ENCODE data around the gene RSRC1. TPM values are rescaled to one million over a fixed set of nuclear protein-coding genes. Genes with fewer than 3 reads are reported as not detected.

The RSRC1 gene
- total RNA-seq, 2 experiments from 2014 or later, result 42.9 to 48.9 TPM

- H3K36me3 Mint-ChIP-seq, result peaks cover 2% of the 10 kb centered on the region
- DNase-seq, result no peak
- no peak for ATAC-seq (ENCODE audit: low read depth)
- no peak overlapping the region for H3K4me3 Mint-ChIP-seq
- POLR2A ChIA-PET, result no interaction called here
- no peaks in the 10 kb centered on the region for H3K27me3 Mint-ChIP-seq
- no peak overlapping the region for H3K27ac Mint-ChIP-seq
- peaks cover 3% of the 10 kb centered on the region for H3K4me1 Mint-ChIP-seq
- H3K9me3 Mint-ChIP-seq, result no peaks in the 10 kb centered on the region
These were observed 241.1 kb downstream of the RSRC1 start for GRCh38 chr3:158350971-158351370.

DNA sequence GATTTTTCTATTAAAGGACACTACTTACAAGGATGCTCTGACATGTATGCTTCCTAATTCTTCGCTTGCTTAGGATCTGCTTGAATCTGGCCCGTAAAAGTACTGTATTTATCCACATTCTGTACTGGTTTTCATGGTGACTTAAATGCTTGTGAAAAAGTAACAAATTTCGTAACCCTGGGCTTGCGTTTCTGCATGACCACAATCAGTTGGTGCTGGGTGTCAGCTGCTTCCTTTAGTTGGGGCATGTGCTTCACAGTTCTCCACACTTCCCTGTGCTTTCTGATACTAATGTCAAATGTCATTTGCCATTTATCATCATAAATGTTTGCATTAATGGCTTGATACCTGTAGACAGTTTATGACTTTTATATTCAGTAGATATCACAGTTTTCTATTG, 242.7 kb downstream of the RSRC1 start:
- no peaks in the 10 kb centered on the region for H3K27me3 Mint-ChIP-seq
- no peak for DNase-seq
- H3K9me3 Mint-ChIP-seq, result no peaks in the 10 kb centered on the region
- no peak overlapping the region for H3K27ac Mint-ChIP-seq
- POLR2A ChIA-PET, result no interaction called here
- H3K4me1 Mint-ChIP-seq, result peaks cover 3% of the 10 kb centered on the region
- ATAC-seq (ENCODE audit: low read depth), result no peak
- H3K4me3 Mint-ChIP-seq, result no peak overlapping the region
- peaks cover 2% of the 10 kb centered on the region for H3K36me3 Mint-ChIP-seq

DNA sequence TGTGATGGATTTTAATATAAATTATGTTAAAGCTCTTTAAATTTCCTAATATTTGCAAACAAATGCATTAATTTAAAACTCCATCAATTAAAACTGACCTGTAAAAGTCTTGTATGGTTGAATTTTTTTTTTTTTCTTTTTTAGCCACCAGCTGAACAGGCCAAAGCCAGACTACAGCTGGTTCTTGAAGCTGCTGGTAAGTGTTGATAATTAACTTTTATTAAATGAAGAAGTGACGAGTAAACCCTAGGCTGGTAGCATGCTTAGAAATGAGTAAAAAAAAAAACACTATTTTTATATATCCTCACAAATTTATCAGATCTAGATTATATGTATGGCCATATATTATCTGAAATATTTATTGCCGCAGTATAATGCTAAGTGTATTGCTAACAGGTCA, 244.8 kb downstream of the RSRC1 start:
- Mint-ChIP-seq H3K4me3 (no peak overlapping the region), H3K27ac (no peak overlapping the region), H3K27me3 (no peaks in the 10 kb centered on the region), H3K4me1 (peaks cover 3% of the 10 kb centered on the region), H3K36me3 (peaks cover 8% of the 10 kb centered on the region), H3K9me3 (peaks cover 5% of the 10 kb centered on the region)
- POLR2A ChIA-PET, result no interaction called here
- ATAC-seq (ENCODE audit: low read depth) (no peak), DNase-seq (no peak)

- H3K9me3 Mint-ChIP-seq, result peaks cover 7% of the 10 kb centered on the region
- DNase-seq, result no peak
- peaks cover 3% of the 10 kb centered on the region for H3K4me1 Mint-ChIP-seq
- H3K27ac Mint-ChIP-seq, result no peak overlapping the region
- peaks cover 11% of the 10 kb centered on the region for H3K36me3 Mint-ChIP-seq
- H3K27me3 Mint-ChIP-seq, result no peaks in the 10 kb centered on the region
- POLR2A ChIA-PET, result no interaction called here
- no peak for ATAC-seq (ENCODE audit: low read depth)
- H3K4me3 Mint-ChIP-seq, result no peak overlapping the region
These were observed 246.0 kb downstream of the RSRC1 start for GRCh38 chr3:158355623-158356588.

DNA sequence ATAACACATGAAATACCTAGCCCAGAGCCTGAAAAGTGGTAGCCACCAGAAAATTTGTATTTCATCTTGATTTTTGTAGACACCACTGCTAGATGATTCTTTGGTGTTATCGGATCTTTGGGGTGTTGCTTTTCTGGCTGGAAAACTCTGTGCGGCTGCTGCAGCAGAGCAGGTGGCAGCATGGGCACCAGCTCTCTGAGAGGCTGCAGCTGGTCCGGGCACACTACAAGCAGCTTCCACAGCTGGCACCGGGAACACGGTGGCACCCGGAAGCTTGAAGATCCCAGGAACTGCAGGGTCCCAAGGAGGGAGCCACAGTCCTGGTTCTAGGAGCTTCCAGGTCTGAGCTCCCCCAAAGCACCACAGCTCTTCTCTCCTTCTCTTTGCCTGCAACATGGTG, 249.4 kb downstream of the RSRC1 start:
- Mint-ChIP-seq H3K4me1 (no peaks in the 10 kb centered on the region), H3K27me3 (no peaks in the 10 kb centered on the region), H3K27ac (no peak overlapping the region), H3K9me3 (peaks cover 11% of the 10 kb centered on the region), H3K4me3 (no peak overlapping the region), H3K36me3 (peaks cover 17% of the 10 kb centered on the region)
- ATAC-seq (ENCODE audit: low read depth) (no peak), DNase-seq (no peak)
- POLR2A ChIA-PET, result no interaction called here

DNA sequence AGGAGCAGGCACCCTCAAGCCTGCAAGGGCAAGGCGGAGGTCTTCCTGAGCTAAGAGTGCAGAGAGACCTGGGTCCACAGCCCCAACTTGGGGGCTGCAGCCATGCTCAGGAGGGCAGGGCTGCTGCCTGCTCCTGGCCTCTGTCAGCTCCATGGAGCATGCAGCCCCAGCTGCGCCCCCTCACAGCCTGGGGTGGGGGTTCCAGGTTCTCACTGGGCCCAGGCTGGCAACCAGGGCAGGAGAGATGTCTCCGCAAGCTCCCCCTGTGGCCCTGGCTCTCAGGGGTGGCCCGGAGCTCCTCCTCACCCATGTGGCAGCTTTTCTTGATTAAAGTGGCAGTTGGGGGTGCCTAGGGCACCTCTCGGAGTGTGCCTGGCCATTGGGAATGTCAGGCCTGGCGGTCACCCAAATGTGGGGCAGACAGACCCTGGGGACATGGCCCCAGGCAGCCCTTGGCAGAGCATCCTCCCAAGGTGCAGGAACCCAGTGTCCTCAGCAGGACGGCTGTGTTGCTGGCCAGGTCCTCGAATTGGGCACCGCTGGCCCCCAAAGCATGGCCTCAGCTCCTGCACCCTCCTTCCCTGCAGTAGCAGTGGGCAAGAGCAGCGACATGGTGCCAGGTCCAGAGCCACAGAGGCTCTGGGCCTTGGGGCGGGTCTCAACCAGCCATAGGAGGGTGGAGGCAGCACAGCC, 251.0 kb downstream of the RSRC1 start:
- Mint-ChIP-seq H3K4me1 (no peaks in the 10 kb centered on the region), H3K4me3 (no peak overlapping the region), H3K36me3 (peaks cover 19% of the 10 kb centered on the region), H3K27me3 (no peaks in the 10 kb centered on the region), H3K27ac (no peak overlapping the region), H3K9me3 (peaks cover 11% of the 10 kb centered on the region)
- ATAC-seq (ENCODE audit: low read depth) (peak; percentile 10), DNase-seq (no peak)
- POLR2A ChIA-PET, result no interaction called here

DNA sequence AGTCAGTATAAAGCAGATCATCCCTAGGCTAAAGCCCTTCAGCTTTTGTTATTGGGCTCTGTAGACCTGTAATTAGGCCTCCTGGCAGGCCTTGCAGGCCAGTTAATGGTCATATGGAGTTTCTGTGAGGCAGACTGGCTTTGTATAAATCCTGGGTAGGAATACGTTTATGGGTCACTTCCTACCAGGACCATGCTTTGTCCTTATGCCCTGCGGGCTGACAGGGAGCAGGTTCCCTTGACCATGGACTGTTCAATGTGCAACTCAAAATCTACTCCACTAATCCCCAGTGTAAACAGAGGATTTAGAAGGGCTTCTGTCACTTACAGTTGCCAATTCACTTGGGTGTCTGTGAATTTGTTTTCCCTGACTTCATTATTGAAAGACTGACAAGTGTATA, 258.4 kb downstream of the RSRC1 start:
- no peak for DNase-seq
- no peak for ATAC-seq (ENCODE audit: low read depth)
- H3K4me3 Mint-ChIP-seq, result no peak overlapping the region
- peaks cover 9% of the 10 kb centered on the region for H3K36me3 Mint-ChIP-seq
- H3K4me1 Mint-ChIP-seq, result no peaks in the 10 kb centered on the region
- H3K9me3 Mint-ChIP-seq, result peaks cover 9% of the 10 kb centered on the region
- POLR2A ChIA-PET, result no interaction called here
- no peaks in the 10 kb centered on the region for H3K27me3 Mint-ChIP-seq
- H3K27ac Mint-ChIP-seq, result no peak overlapping the region

DNA sequence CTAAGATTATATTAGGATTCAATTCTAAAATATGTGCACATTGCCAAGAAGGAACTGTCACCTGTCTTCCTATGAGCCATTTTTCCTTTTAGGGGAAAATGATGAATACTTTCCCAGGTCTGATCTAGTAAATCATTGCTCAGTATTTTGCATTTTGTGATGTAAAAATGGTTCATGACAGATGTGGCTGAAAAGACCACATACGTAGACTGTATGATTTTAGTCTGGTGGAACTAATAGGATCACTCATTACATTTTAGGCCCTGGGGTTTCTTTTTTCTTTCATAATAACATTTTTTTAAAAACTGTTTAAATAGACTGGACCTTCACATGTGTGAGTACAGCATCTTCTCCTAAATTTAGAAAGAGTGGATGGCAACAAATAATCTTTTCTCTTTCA, 259.4 kb downstream of the RSRC1 start:
- H3K4me3 Mint-ChIP-seq, result no peak overlapping the region
- H3K36me3 Mint-ChIP-seq, result peaks cover 9% of the 10 kb centered on the region
- no peaks in the 10 kb centered on the region for H3K4me1 Mint-ChIP-seq
- peaks cover 9% of the 10 kb centered on the region for H3K9me3 Mint-ChIP-seq
- POLR2A ChIA-PET, result no interaction called here
- DNase-seq, result no peak
- no peak overlapping the region for H3K27ac Mint-ChIP-seq
- H3K27me3 Mint-ChIP-seq, result no peaks in the 10 kb centered on the region
- no peak for ATAC-seq (ENCODE audit: low read depth)

DNA sequence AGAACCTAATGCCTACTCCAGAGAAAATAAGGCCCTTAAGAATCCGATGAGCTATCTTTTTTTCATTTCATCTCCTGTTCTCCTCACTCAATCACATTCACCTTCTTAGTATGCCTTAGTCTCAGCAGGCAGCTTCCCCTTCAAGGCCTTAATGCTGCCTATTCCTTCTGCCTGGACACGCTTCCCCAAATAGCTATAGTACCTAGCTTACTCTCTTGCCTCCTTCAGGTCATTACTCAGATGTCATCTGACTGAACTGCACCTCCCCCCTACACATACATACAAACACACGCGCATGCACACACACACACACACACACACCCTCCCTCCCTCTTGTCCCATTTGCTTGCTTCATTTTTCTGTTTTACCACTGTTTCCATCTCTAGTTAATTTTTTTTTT, 269.6 kb downstream of the RSRC1 start:
- no peaks in the 10 kb centered on the region for H3K27me3 Mint-ChIP-seq
- no peaks in the 10 kb centered on the region for H3K4me1 Mint-ChIP-seq
- POLR2A ChIA-PET, result interaction anchor here (0.7 kb wide), 1 partner anchor 9 kb away, joined by 10 read pairs; no protein-coding TSS in a partner anchor
- H3K9me3 Mint-ChIP-seq, result no peaks in the 10 kb centered on the region
- no peak overlapping the region for H3K27ac Mint-ChIP-seq
- H3K36me3 Mint-ChIP-seq, result peaks cover 4% of the 10 kb centered on the region
- ATAC-seq (ENCODE audit: low read depth), result no peak
- no peak overlapping the region for H3K4me3 Mint-ChIP-seq
- no peak for DNase-seq

DNA sequence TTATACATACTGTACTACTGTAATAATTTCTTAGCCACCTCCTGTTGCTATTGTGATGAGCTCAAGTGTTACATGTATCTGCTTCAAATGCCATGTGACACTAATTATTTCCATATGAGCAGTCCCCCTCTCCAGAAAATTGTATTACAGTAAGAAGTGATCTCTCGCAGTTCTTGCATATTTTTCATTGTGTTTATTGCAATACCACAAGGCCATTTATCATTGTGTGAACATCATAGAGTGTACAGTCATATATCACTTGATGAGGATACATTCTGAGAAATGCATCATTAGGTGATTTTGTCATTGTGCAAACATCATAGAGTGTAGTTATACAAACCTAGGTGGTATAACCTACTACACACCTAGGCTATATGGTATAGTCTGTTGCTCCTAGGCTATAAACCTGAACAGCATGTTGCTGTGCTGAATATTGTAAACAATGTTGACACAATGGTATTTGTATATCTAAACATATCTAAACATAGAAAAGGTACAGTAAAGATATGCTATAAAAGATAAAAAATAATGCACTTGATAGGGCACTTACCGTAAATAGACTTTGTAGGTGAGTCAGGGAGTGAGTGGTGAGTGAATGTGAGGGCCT, 271.5 kb downstream of the RSRC1 start:
- no peak overlapping the region for H3K27ac Mint-ChIP-seq
- H3K36me3 Mint-ChIP-seq, result peaks cover 4% of the 10 kb centered on the region
- no peaks in the 10 kb centered on the region for H3K4me1 Mint-ChIP-seq
- no peaks in the 10 kb centered on the region for H3K9me3 Mint-ChIP-seq
- H3K27me3 Mint-ChIP-seq, result no peaks in the 10 kb centered on the region
- POLR2A ChIA-PET, result no interaction called here
- ATAC-seq (ENCODE audit: low read depth) (no peak), DNase-seq (no peak)
- no peak overlapping the region for H3K4me3 Mint-ChIP-seq

DNA sequence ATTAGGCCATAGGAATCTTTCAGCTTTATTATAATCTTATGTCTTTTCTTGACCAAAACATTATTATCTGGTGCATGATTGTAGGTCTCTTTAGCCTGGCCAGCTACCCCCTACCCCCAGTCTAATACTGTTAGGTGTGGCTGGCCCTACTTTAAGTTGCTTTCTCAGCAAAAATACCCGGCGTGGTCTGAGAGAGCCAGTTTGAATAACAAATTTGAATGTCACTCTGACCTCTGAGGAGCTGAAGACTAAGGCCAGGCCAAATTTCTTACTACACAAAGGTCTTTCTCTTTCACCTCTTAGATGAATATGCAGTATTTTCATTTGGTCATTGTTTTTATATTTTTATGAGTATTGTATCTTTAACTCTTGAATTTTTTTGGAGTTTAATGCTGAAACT, 272.6 kb downstream of the RSRC1 start:
- ATAC-seq (ENCODE audit: low read depth) (no peak), DNase-seq (no peak)
- no peaks in the 10 kb centered on the region for H3K4me1 Mint-ChIP-seq
- no peaks in the 10 kb centered on the region for H3K27me3 Mint-ChIP-seq
- peaks cover 2% of the 10 kb centered on the region for H3K36me3 Mint-ChIP-seq
- H3K27ac Mint-ChIP-seq, result no peak overlapping the region
- POLR2A ChIA-PET, result no interaction called here
- H3K9me3 Mint-ChIP-seq, result no peaks in the 10 kb centered on the region
- H3K4me3 Mint-ChIP-seq, result no peak overlapping the region

GRCh38 chr3:158384019-158384418, 274.1 kb downstream of the RSRC1 start:
- Mint-ChIP-seq H3K27me3 (no peaks in the 10 kb centered on the region), H3K27ac (no peak overlapping the region), H3K9me3 (no peaks in the 10 kb centered on the region), H3K4me3 (no peak overlapping the region), H3K4me1 (no peaks in the 10 kb centered on the region), H3K36me3 (peaks cover 2% of the 10 kb centered on the region)
- POLR2A ChIA-PET, result no interaction called here
- ATAC-seq (ENCODE audit: low read depth), result no peak
- no peak for DNase-seq

DNA sequence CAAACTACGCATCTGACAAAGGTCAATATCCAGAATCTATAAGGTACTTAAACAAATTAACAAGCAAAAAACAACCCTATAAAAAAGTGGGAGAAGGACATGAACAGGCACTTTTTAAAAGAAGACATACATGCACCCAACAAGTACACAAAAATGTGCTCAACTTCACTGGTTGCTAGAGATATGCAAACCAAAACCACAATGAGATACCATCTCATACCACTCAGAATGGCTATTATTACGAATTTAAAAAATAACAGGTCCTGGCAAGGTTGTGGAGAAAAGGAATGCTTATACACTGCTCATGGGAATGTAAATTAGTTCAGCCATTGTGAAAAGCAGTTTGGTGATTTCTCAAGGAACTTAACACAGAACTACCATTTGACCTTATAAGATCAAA, 285.5 kb downstream of the RSRC1 start:
- H3K4me3 Mint-ChIP-seq, result no peak overlapping the region
- DNase-seq, result no peak
- H3K9me3 Mint-ChIP-seq, result peaks cover 23% of the 10 kb centered on the region
- no peak overlapping the region for H3K27ac Mint-ChIP-seq
- no peak for ATAC-seq (ENCODE audit: low read depth)
- H3K27me3 Mint-ChIP-seq, result no peaks in the 10 kb centered on the region
- peaks cover 2% of the 10 kb centered on the region for H3K36me3 Mint-ChIP-seq
- no peaks in the 10 kb centered on the region for H3K4me1 Mint-ChIP-seq
- POLR2A ChIA-PET, result no interaction called here

GRCh38 chr3:158402590-158402989, 292.7 kb downstream of the RSRC1 start:
- Mint-ChIP-seq H3K4me3 (no peak overlapping the region), H3K4me1 (no peaks in the 10 kb centered on the region), H3K36me3 (no peaks in the 10 kb centered on the region), H3K27me3 (no peaks in the 10 kb centered on the region), H3K27ac (no peak overlapping the region), H3K9me3 (no peaks in the 10 kb centered on the region)
- no peak for DNase-seq
- POLR2A ChIA-PET, result no interaction called here
- ATAC-seq (ENCODE audit: low read depth), result no peak

Data from activated naive CD8-positive, alpha-beta T cell treated with anti-CD3 and anti-CD28 coated beads, Interleukin-2, amount 10 ng/mL, durations not matched to agents 7 days and 5 days (primary cell).